ENCODE results near the gene ZNF451.

DNA sequence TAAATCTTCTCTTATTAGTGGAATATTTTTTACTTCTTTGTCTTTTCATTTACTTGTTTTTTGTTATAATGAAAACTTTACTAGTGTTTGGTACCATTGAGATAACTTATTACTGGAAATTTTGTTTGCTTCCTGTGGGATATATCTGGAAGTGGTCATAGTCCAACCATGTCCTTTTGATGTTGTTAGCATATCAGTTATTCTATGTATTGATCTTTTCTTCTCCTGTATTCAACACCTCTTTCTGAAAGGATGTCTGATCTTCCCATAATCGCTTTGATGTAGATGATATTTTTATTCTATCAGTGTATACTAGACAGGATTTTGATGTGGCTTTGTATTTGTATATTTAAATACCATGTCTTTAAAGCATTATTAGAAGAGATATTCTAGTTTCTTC is 17.0 kb downstream of the ZNF451 start:
- TF ChIP-seq, protein P1, sequence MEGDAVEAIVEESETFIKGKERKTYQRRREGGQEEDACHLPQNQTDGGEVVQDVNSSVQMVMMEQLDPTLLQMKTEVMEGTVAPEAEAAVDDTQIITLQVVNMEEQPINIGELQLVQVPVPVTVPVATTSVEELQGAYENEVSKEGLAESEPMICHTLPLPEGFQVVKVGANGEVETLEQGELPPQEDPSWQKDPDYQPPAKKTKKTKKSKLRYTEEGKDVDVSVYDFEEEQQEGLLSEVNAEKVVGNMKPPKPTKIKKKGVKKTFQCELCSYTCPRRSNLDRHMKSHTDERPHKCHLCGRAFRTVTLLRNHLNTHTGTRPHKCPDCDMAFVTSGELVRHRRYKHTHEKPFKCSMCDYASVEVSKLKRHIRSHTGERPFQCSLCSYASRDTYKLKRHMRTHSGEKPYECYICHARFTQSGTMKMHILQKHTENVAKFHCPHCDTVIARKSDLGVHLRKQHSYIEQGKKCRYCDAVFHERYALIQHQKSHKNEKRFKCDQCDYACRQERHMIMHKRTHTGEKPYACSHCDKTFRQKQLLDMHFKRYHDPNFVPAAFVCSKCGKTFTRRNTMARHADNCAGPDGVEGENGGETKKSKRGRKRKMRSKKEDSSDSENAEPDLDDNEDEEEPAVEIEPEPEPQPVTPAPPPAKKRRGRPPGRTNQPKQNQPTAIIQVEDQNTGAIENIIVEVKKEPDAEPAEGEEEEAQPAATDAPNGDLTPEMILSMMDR (IDR thresholded peaks at IDR 0.05) = no peak
- TF ChIP-seq POLR2AphosphoS5 (IDR thresholded peaks at IDR 0.05) (no peak), EP300 (IDR thresholded peaks at IDR 0.05) (no peak), POLR2A (IDR thresholded peaks at IDR 0.05) (no peak)
